Gastrocnemius medialis (tissue), 4 donors: ENCODE data around the gene KIF1A.

Experiments used
- CTCF ChIP-seq, 5 experiments: fragments of 450-650 bp in 3 of 5; fragments of 200-600 bp in 2 of 5; sonication (generic) in 2 of 5; IDR thresholded peaks in 4 of 5; conservative IDR thresholded peaks in 1 of 5; 1 replicate in 4 of 5; 2 replicates in 1 of 5; pipeline ENCODE4 v1.5.1; 2016 to 2019; ENCODE audit warnings: antibody characterized with exemption in 5 of 5, mild to moderate bottlenecking in 3 of 5, moderate library complexity in 3 of 5
- POLR2A ChIP-seq, 2 donors: fragments of 450-650 bp; IDR thresholded peaks; one replicate each; pipeline ENCODE4 v1.6.1; 2017; ENCODE audit warnings: antibody characterized with exemption in 2 of 2, mild to moderate bottlenecking in 2 of 2, moderate library complexity in 2 of 2

- no peak for TF ChIP-seq CTCF (IDR thresholded peaks at IDR 0.05 in 4 of 5, conservative IDR thresholded peaks at IDR 0.05 in 1 of 5)
- TF ChIP-seq POLR2A (IDR thresholded peaks at IDR 0.05): no peak
Observed at GRCh38 chr2:240670402-240670801, 149.6 kb downstream of the KIF1A start.
